ENCODE data around the gene PDE2A. TPM values are rescaled to one million over a fixed set of nuclear protein-coding genes. Genes with fewer than 3 reads are reported as not detected.
"Not testable (repeated sequence)": the region's sequence is repeated elsewhere in the genome, so short reads cannot be mapped to it uniquely, and the experiment has no call there.

Gene PDE2A
- polyA plus RNA-seq, 1 donor = 15.1 TPM

DNA sequence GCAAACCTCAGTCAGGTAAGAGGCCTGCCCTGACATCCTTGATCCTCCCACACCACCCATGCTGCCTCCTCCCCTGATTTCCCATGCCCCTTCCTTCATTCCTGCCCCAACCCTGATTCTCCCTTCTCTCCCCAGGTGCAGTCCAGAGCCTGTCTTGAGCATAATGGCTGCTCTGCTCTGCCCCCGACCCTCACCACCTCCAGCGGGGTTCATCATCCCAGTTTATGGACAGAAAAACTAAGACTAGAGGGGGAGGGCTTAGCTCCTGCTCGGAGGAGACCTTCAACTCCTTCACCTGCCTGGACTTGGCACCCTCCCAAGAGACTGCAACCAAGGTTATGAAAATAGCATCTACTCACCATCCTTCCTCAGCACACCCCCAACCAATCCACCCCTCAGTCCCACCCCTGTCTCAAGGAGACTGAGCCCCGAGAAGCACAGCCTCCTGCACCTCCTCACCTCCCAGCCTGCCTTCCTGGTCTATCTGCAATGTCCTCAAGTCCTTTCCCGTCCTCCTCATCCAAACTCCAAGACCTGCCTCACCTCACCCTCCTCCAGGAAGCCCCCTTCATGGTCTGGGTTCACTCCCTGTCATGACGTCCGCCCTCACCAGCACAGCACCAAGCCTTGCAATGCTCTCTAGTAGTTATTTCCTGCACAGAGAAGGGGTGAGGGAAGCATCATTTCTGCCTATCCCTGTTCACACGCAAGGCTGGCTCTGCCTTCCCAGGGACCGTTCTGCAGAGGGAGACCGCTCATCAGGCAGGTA lies 103.1 kb downstream of the PDE2A start:
- no peaks in the 10 kb centered on the region for H3K36me3 ChIP-seq (ENCODE audit: control insufficient read depth, insufficient read depth, low read length)
- DNase-seq = no peak
- H3K27ac ChIP-seq (ENCODE audit: low read length) = no peak overlapping the region
- H3K27me3 ChIP-seq (ENCODE audit: control insufficient read depth, insufficient read depth, low read length) = no peaks in the 10 kb centered on the region
- H3K4me1 ChIP-seq (ENCODE audit: control insufficient read depth, insufficient read depth, low read length) = peaks cover 42% of the 10 kb centered on the region
- no CpG with 5 or more reads among the region's 10 CpGs for WGBS (ENCODE audit: insufficient coverage, low lambda C conversion rate)
- no peak overlapping the region for H3K4me3 ChIP-seq (ENCODE audit: low read length)
- no peaks in the 10 kb centered on the region for H3K9me3 ChIP-seq (ENCODE audit: control insufficient read depth, low read depth, low read length)

DNA sequence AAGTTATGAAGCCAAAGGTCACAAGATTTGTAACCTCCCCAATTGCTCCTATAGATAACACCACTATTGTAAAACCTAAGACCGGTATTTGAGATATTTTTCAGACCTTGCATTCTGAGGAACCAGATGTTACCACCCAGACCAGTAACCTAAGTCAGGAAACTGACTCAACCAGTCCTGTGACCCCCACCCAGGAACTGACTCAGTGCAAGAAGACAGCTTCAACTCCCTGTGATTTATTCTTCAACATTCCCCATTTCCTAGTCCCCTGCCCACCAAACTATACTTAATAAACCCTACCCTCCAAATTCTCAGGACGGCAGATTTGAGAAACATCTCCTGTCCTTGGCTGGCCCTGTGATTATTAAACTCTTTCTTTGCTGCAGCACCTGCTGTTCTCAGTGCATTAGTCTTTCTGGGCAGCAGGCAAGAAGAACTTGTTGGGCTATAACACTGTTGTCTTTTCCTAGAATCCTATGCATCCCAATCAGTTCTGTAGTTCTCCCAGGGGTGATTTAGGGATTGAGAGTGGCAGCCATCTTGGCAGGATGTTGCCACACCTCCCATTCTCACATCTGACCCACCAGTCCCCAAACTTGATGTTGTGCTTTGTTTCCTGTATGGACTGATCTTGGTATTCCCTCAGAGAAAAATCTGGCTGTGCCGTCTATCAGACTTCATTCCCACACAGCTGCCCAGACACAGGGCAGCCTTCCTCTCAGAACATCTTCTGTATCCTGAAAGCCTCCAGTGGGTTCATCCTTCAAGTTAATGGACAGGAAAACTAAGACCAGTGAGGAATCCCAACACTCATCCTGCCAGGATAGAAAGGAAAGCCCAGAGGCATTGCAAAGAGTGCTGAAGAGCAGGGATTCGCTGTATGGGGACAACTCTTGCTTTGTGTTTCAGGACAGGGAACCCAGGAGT lies 104.0 kb downstream of the PDE2A start:
- no peaks in the 10 kb centered on the region for H3K27me3 ChIP-seq (ENCODE audit: control insufficient read depth, insufficient read depth, low read length)
- DNase-seq = no peak
- H3K4me3 ChIP-seq (ENCODE audit: low read length) = no peak overlapping the region
- no peaks in the 10 kb centered on the region for H3K9me3 ChIP-seq (ENCODE audit: control insufficient read depth, low read depth, low read length)
- H3K4me1 ChIP-seq (ENCODE audit: control insufficient read depth, insufficient read depth, low read length) = peaks cover 33% of the 10 kb centered on the region
- no CpG with 5 or more reads among the region's 4 CpGs for WGBS (ENCODE audit: insufficient coverage, low lambda C conversion rate)
- no peak overlapping the region for H3K27ac ChIP-seq (ENCODE audit: low read length)
- H3K36me3 ChIP-seq (ENCODE audit: control insufficient read depth, insufficient read depth, low read length) = no peaks in the 10 kb centered on the region

DNA sequence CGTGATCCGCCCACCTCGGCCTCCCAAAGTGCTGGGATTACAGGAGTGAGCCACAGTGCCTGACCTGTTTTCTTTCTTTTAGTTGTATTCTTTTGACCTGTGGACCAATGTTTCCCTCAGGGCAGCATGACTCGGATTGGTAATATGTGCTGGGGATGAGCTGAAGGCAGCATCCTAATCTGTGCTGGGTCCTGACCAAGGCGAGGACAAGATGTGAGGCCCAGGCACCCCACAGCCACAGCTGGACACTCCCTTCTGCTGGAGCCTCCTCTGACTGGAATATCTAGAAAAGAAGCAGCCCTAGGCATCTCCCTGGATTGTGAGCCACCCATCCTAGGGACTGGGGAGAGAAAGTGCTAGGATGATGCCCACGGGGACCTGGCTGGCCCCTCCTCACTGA lies 105.4 kb downstream of the PDE2A start:
- no peak overlapping the region for H3K27ac ChIP-seq (ENCODE audit: low read length)
- H3K4me3 ChIP-seq (ENCODE audit: low read length) = no peak overlapping the region
- WGBS (ENCODE audit: insufficient coverage, low lambda C conversion rate) = no CpG with 5 or more reads among the region's 6 CpGs
- peaks cover 26% of the 10 kb centered on the region for H3K4me1 ChIP-seq (ENCODE audit: control insufficient read depth, insufficient read depth, low read length)
- no peaks in the 10 kb centered on the region for H3K27me3 ChIP-seq (ENCODE audit: control insufficient read depth, insufficient read depth, low read length)
- DNase-seq = no peak
- H3K36me3 ChIP-seq (ENCODE audit: control insufficient read depth, insufficient read depth, low read length) = no peaks in the 10 kb centered on the region
- no peaks in the 10 kb centered on the region for H3K9me3 ChIP-seq (ENCODE audit: control insufficient read depth, low read depth, low read length)

DNA sequence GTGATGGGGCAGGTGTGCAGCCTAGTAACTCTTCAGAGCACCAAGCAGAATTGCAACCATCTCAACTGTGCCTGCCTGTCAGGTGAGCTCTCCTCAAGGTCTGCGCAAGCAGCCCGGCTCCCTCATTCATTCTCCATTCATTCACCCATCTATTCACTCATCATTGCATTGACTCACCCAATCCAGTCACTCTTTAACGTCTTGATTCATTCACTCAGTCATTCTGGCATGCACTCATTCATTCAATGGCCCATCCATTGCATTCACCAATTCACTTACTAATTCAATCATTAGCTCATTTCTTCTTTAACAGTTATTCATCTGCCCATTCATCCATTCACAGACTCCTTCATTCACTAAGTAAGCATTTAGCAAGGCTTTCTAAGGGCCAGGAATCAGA lies 111.8 kb downstream of the PDE2A start:
- no peak overlapping the region for H3K27ac ChIP-seq (ENCODE audit: low read length)
- no peaks in the 10 kb centered on the region for H3K4me1 ChIP-seq (ENCODE audit: control insufficient read depth, insufficient read depth, low read length)
- H3K27me3 ChIP-seq (ENCODE audit: control insufficient read depth, insufficient read depth, low read length) = no peaks in the 10 kb centered on the region
- no peak for DNase-seq
- 100% methylated on average over 1 of the region's 3 CpGs for WGBS (ENCODE audit: insufficient coverage, low lambda C conversion rate)
- H3K9me3 ChIP-seq (ENCODE audit: control insufficient read depth, low read depth, low read length) = no peaks in the 10 kb centered on the region
- H3K4me3 ChIP-seq (ENCODE audit: low read length) = no peak overlapping the region
- no peaks in the 10 kb centered on the region for H3K36me3 ChIP-seq (ENCODE audit: control insufficient read depth, insufficient read depth, low read length)

DNA sequence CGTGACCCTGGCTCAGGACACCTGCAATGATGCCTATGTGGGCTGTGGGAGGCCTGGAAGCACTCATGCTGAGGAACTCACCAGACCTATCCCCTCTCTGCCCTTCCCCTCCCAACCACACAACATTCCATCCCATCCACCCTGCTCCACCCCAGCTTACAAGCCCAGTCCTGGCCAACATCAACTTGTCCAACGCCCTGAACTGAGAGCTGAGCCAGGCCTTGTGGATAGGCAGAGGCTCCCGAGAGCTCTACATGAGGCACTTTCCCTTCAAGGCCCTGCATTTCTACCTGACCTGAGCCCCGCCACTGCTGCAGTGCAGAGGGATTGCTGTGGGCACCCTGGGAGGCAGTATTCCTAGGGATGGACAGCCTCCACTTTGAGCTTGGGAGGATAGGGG lies 112.4 kb downstream of the PDE2A start:
- Histone ChIP-seq H3K36me3 (ENCODE audit: control insufficient read depth, insufficient read depth, low read length) (no peaks in the 10 kb centered on the region), H3K4me1 (ENCODE audit: control insufficient read depth, insufficient read depth, low read length) (no peaks in the 10 kb centered on the region), H3K4me3 (ENCODE audit: low read length) (no peak overlapping the region), H3K27ac (ENCODE audit: low read length) (no peak overlapping the region), H3K27me3 (ENCODE audit: control insufficient read depth, insufficient read depth, low read length) (no peaks in the 10 kb centered on the region), H3K9me3 (ENCODE audit: control insufficient read depth, low read depth, low read length) (no peaks in the 10 kb centered on the region)
- no peak for DNase-seq
- no CpG with 5 or more reads among the region's 4 CpGs for WGBS (ENCODE audit: insufficient coverage, low lambda C conversion rate)

DNA sequence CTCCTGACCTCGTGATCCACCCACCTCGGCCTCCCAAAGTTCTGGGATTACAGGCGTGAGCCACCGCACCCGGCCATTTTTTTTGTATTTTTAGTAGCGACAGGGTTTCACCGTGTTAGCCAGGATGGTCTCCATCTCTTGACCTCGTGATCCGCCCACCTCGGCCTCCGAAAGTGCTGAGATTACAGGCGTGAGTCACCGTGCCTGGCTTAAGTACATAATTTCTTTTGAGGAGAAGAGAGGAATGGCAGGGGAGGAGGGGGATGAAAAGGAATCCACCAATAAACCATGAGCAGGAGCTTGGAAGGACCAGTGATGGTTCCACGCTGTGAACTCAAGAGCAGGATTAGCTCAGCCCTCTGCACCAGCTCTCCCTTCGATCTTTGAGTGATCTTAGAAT lies 113.4 kb downstream of the PDE2A start:
- H3K4me3 ChIP-seq (ENCODE audit: low read length); H3K36me3 ChIP-seq (ENCODE audit: control insufficient read depth, insufficient read depth, low read length); H3K9me3 ChIP-seq (ENCODE audit: control insufficient read depth, low read depth, low read length); H3K4me1 ChIP-seq (ENCODE audit: control insufficient read depth, insufficient read depth, low read length); DNase-seq; H3K27me3 ChIP-seq (ENCODE audit: control insufficient read depth, insufficient read depth, low read length); H3K27ac ChIP-seq (ENCODE audit: low read length): not testable (repeated sequence)
- WGBS (ENCODE audit: insufficient coverage, low lambda C conversion rate) = no CpG with 5 or more reads among the region's 15 CpGs

DNA sequence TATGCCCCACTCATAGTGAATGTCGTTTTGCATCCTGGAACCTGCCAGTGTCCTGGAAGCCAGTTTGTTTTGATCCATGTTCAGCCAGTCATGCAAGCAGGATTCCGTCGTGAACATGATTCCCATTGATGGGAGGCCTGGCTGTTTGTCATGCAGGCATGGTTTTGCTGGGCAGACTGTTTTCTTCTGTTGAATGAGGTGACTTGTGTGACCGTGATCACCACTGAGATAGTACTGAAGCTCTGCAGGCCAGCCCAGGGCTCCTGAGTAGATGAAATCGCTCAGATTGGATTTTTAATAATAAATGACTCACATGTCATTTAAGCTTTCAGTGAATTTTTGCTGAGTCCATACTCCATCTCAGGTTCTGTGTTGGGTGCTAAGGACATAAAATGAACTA lies 117.8 kb downstream of the PDE2A start:
- H3K4me3 ChIP-seq (ENCODE audit: low read length) = no peak overlapping the region
- H3K4me1 ChIP-seq (ENCODE audit: control insufficient read depth, insufficient read depth, low read length) = no peaks in the 10 kb centered on the region
- no peak overlapping the region for H3K27ac ChIP-seq (ENCODE audit: low read length)
- no peaks in the 10 kb centered on the region for H3K27me3 ChIP-seq (ENCODE audit: control insufficient read depth, insufficient read depth, low read length)
- DNase-seq = no peak
- H3K36me3 ChIP-seq (ENCODE audit: control insufficient read depth, insufficient read depth, low read length) = no peaks in the 10 kb centered on the region
- no peaks in the 10 kb centered on the region for H3K9me3 ChIP-seq (ENCODE audit: control insufficient read depth, low read depth, low read length)
- 100% methylated on average over 1 of the region's 5 CpGs for WGBS (ENCODE audit: insufficient coverage, low lambda C conversion rate)

DNA sequence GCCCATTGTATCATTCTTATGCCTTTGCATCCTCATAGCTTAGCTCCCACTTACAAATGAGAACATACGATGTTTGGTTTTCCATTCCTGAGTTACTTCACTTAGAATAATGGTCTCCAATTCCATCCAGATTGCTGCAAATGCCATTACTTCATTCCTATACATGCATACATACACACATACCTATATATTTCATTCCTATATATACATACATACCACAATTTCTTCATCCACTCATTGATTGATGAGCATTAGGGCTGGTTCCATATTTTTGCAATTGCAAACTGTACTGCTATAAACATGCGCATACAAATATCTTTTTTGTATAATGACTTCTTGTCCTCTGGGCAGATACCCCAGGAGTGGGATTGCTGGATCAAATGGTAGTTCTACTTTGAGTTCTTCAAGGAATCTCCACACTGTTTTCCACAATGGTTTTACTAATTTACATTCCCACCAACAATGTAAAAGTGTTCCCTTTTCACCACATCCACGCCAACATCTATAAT lies 119.2 kb downstream of the PDE2A start:
- not testable (repeated sequence) for H3K4me3 ChIP-seq (ENCODE audit: low read length); H3K27ac ChIP-seq (ENCODE audit: low read length); H3K27me3 ChIP-seq (ENCODE audit: control insufficient read depth, insufficient read depth, low read length); H3K4me1 ChIP-seq (ENCODE audit: control insufficient read depth, insufficient read depth, low read length); H3K9me3 ChIP-seq (ENCODE audit: control insufficient read depth, low read depth, low read length); DNase-seq; H3K36me3 ChIP-seq (ENCODE audit: control insufficient read depth, insufficient read depth, low read length)
- WGBS (ENCODE audit: insufficient coverage, low lambda C conversion rate) = 100% methylated on average over 2 of the region's 3 CpGs

DNA sequence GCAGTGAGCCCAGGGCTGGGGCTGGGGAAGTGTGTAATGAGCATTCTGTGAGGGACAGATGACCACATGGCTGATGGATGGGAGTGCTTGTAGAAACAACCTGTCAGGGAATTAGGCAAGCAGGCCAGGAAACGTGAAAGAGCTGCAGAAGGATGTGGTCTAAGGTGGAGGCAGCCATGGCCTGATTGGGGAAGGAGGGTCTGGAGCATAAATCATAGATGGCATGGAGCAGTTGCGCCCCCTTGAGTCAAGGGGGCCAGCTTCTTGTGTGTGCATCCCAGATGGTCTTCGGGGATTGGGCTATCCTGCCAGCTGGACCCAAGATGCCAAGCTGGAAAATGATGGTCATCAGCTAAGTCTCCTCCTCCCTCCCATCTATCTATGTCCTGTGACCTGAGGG lies 120.5 kb downstream of the PDE2A start:
- Histone ChIP-seq H3K27me3 (ENCODE audit: control insufficient read depth, insufficient read depth, low read length) (no peaks in the 10 kb centered on the region), H3K4me1 (ENCODE audit: control insufficient read depth, insufficient read depth, low read length) (no peaks in the 10 kb centered on the region), H3K27ac (ENCODE audit: low read length) (no peak overlapping the region), H3K4me3 (ENCODE audit: low read length) (no peak overlapping the region), H3K36me3 (ENCODE audit: control insufficient read depth, insufficient read depth, low read length) (no peaks in the 10 kb centered on the region), H3K9me3 (ENCODE audit: control insufficient read depth, low read depth, low read length) (no peaks in the 10 kb centered on the region)
- no peak for DNase-seq
- no CpG with 5 or more reads among the region's 3 CpGs for WGBS (ENCODE audit: insufficient coverage, low lambda C conversion rate)

DNA sequence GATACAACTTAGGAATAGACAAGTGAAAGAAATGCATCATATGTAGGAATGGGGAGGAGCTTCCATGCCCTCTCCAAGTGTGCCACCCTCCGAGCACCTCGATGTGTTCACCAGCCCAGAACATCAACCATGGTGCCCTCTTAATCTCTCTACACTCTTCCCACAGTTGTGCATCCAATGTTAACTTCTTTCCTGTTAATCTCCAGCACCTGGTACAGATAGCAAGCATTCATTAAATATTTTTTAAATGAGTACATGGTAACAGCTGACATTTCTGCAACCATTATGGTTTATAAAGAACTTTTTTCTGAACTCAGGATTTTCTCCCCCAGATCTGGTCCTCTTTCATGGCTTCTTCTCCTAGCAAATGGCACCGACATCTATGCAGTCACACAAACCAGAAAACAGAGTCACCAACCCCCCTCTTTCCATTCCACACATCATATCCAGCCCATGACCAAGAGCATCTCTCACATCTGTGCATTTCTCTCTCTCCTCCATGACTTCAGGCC lies 121.8 kb downstream of the PDE2A start:
- Histone ChIP-seq H3K4me1 (ENCODE audit: control insufficient read depth, insufficient read depth, low read length) (no peaks in the 10 kb centered on the region), H3K27me3 (ENCODE audit: control insufficient read depth, insufficient read depth, low read length) (no peaks in the 10 kb centered on the region), H3K27ac (ENCODE audit: low read length) (no peak overlapping the region), H3K9me3 (ENCODE audit: control insufficient read depth, low read depth, low read length) (no peaks in the 10 kb centered on the region), H3K4me3 (ENCODE audit: low read length) (no peak overlapping the region), H3K36me3 (ENCODE audit: control insufficient read depth, insufficient read depth, low read length) (no peaks in the 10 kb centered on the region)
- 83% methylated on average over 1 of the region's 3 CpGs for WGBS (ENCODE audit: insufficient coverage, low lambda C conversion rate)
- DNase-seq = no peak

Data from large intestine (tissue), 3 donors.